Measurements from ENCODE around the gene TBC1D2B.

DNA sequence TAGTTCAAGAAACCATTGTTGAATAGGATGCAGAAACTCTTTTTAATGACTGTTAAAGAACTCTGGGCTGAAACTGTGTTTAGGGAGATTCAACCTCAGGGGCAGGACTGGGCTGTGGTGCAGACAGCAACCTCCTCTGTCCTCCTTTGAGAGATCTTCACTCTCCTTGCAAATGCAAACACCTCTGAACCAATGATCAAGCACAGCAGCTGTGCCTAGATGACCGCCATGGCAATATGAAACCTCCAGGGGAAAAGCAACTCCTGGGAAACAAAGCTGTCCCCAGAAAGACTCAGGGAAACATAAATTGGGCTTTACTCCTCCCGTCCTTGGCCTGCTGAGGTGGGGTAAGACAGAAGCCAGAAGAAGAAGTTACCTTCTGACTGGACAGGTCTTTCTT lies 52.6 kb downstream of the TBC1D2B start:
- no peak for TF ChIP-seq POLR2AphosphoS5 (IDR thresholded peaks at IDR 0.05; ENCODE audit: low read depth)
- TF ChIP-seq, protein P1, sequence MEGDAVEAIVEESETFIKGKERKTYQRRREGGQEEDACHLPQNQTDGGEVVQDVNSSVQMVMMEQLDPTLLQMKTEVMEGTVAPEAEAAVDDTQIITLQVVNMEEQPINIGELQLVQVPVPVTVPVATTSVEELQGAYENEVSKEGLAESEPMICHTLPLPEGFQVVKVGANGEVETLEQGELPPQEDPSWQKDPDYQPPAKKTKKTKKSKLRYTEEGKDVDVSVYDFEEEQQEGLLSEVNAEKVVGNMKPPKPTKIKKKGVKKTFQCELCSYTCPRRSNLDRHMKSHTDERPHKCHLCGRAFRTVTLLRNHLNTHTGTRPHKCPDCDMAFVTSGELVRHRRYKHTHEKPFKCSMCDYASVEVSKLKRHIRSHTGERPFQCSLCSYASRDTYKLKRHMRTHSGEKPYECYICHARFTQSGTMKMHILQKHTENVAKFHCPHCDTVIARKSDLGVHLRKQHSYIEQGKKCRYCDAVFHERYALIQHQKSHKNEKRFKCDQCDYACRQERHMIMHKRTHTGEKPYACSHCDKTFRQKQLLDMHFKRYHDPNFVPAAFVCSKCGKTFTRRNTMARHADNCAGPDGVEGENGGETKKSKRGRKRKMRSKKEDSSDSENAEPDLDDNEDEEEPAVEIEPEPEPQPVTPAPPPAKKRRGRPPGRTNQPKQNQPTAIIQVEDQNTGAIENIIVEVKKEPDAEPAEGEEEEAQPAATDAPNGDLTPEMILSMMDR (IDR thresholded peaks at IDR 0.05; ENCODE audit: insufficient read depth, low read length): no peak
- TF ChIP-seq, protein P2, sequence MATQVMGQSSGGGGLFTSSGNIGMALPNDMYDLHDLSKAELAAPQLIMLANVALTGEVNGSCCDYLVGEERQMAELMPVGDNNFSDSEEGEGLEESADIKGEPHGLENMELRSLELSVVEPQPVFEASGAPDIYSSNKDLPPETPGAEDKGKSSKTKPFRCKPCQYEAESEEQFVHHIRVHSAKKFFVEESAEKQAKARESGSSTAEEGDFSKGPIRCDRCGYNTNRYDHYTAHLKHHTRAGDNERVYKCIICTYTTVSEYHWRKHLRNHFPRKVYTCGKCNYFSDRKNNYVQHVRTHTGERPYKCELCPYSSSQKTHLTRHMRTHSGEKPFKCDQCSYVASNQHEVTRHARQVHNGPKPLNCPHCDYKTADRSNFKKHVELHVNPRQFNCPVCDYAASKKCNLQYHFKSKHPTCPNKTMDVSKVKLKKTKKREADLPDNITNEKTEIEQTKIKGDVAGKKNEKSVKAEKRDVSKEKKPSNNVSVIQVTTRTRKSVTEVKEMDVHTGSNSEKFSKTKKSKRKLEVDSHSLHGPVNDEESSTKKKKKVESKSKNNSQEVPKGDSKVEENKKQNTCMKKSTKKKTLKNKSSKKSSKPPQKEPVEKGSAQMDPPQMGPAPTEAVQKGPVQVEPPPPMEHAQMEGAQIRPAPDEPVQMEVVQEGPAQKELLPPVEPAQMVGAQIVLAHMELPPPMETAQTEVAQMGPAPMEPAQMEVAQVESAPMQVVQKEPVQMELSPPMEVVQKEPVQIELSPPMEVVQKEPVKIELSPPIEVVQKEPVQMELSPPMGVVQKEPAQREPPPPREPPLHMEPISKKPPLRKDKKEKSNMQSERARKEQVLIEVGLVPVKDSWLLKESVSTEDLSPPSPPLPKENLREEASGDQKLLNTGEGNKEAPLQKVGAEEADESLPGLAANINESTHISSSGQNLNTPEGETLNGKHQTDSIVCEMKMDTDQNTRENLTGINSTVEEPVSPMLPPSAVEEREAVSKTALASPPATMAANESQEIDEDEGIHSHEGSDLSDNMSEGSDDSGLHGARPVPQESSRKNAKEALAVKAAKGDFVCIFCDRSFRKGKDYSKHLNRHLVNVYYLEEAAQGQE (IDR thresholded peaks at IDR 0.05; ENCODE audit: insufficient replicate concordance, low read depth): no peak

Data from HL-60 (cell line).